ENCODE results near the gene MIX23. TPM values are rescaled to one million over a fixed set of nuclear protein-coding genes. Genes with fewer than 3 reads are reported as not detected.
A peak's percentile ranks its signal among the peaks of the same experiment; 100 is the strongest.

The MIX23 gene
- total RNA-seq, 4 donors from 2014 or later = 11.8 to 30.6 (median 24.2) TPM

DNA sequence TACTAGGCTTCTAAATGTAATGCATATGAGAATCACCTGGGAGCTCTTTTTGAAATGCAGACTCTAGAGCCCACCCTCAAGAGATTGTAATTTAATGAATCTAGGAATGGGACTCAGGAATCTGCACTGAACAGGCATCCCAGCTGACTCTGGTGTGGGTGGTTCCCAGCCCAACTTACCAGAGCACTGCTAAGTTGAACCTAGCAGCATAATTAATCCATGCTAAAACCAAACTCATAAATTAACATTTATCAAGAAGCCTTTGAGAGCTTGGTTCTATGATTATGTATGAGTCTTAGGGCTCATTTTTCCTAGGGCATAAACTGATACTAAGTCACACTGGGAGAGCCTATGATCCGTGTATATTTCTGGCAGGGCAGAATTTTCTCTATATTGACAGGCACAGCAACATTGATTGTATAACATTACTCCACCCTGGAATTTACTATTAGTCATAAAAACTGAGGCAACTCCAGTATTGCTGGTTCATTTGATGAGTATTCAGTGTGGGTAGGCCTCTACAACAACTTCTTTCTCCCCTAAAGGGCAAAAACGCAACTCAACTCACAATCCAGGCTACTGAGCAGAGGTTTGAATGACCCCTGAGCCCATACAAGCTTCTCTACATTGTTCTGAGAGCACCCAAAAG lies 68.7 kb downstream of the MIX23 start:
- 25 to 43% methylated on average over 2 of the region's 2 CpGs for WGBS, 2 donors
- TF ChIP-seq POLR2A (IDR thresholded peaks at IDR 0.05) = peak in 1 of 4 donors; percentile 12
- TF ChIP-seq, protein P1, sequence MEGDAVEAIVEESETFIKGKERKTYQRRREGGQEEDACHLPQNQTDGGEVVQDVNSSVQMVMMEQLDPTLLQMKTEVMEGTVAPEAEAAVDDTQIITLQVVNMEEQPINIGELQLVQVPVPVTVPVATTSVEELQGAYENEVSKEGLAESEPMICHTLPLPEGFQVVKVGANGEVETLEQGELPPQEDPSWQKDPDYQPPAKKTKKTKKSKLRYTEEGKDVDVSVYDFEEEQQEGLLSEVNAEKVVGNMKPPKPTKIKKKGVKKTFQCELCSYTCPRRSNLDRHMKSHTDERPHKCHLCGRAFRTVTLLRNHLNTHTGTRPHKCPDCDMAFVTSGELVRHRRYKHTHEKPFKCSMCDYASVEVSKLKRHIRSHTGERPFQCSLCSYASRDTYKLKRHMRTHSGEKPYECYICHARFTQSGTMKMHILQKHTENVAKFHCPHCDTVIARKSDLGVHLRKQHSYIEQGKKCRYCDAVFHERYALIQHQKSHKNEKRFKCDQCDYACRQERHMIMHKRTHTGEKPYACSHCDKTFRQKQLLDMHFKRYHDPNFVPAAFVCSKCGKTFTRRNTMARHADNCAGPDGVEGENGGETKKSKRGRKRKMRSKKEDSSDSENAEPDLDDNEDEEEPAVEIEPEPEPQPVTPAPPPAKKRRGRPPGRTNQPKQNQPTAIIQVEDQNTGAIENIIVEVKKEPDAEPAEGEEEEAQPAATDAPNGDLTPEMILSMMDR (IDR thresholded peaks at IDR 0.05) = no peak
- H3K9me3 ChIP-seq = peaks cover 0 to under 1% (median 0%) of the 10 kb centered on the region in 3 donors
- H3K4me3 ChIP-seq = no peak overlapping the region
- no peaks in the 10 kb centered on the region for H3K36me3 ChIP-seq
- DNase-seq = no peak
- no peaks in the 10 kb centered on the region for H3K27me3 ChIP-seq
- H3K27ac ChIP-seq = peak overlapping the region; percentile 81 to 93 (median 91)
- peaks cover 20 to 96% (median 34%) of the 10 kb centered on the region in 3 donors for H3K4me1 ChIP-seq
- intact Hi-C loops (cut with DNase I) = no loop called here

DNA sequence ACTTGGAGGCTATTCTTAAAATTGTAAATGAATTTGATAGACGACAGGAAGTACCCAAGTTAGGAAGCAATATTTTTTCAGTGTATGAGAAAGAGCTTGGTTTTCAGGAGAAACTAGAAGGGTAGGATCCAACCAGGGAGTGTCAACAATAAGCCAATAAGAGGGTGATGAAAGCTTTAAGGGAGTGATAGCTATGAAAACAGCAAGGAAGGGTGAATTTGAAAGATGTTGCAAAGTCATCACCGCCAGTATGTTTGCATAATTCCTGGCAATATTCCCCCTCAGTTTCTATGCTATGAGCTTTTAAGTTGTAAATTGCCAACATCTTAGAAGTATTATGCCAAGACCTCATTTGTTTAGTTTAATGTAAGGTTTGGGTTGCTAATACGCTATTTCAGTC lies 69.8 kb downstream of the MIX23 start:
- intact Hi-C loops (cut with DNase I) = no loop called here
- WGBS, 2 donors = 18 to 34% methylated on average over 3 of the region's 3 CpGs
- TF ChIP-seq POLR2A (IDR thresholded peaks at IDR 0.05) = no peak
- TF ChIP-seq, protein P1 (IDR thresholded peaks at IDR 0.05) = no peak
- Histone ChIP-seq H3K4me1 (peaks cover 20 to 96% (median 34%) of the 10 kb centered on the region in 3 donors), H3K4me3 (no peak overlapping the region), H3K27me3 (no peaks in the 10 kb centered on the region), H3K36me3 (no peaks in the 10 kb centered on the region), H3K27ac (peak overlapping the region; percentile 81 to 93 (median 91)), H3K9me3 (no peaks in the 10 kb centered on the region)
- DNase-seq = no peak

DNA sequence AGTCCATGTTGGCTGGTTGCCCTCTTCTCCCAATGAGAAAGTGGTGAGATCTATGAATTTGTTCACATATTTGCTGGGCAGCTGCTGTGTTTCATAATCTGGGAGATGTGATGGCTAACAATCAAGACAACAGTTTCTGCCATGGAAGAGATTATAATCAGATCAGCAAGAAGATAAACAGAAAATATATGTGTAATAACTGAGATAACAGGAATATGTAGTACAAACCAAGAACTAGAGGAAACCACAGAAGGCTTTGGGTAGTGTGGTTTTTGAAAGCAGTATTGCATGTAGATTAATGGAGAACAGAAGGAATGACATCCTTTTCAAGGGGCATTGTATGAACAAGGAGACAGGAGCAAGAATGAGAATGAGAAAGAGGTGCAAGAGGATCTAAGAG lies 70.2 kb downstream of the MIX23 start:
- Histone ChIP-seq H3K27ac (peak overlapping the region; percentile 81 to 93 (median 91)), H3K27me3 (no peaks in the 10 kb centered on the region), H3K4me3 (no peak overlapping the region), H3K4me1 (peaks cover 20 to 96% (median 34%) of the 10 kb centered on the region in 3 donors), H3K36me3 (no peaks in the 10 kb centered on the region), H3K9me3 (no peaks in the 10 kb centered on the region)
- DNase-seq = no peak
- intact Hi-C loops (cut with DNase I) = no loop called here
- TF ChIP-seq POLR2A (IDR thresholded peaks at IDR 0.05) = no peak
- TF ChIP-seq, protein P1 (IDR thresholded peaks at IDR 0.05) = no peak

DNA sequence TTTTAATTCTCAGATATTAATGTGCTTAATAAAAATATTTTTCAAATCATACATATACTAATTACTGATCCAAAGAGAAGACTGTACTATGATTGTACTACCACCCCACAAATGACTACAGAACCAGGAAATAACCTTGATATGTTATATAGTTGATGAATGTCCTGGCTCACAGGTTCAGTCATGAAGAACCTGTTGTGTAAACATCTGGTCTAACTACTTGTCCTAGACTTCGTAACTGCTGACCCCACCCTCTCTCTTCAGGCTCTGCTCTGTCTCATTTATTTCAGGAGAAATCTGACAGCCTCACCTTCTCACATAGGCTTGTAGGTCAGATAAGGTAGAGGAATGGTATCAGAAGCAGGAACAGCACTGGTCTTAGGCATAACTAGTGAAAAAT lies 72.7 kb downstream of the MIX23 start:
- intact Hi-C loops (cut with DNase I) = no loop called here
- Histone ChIP-seq H3K36me3 (no peaks in the 10 kb centered on the region), H3K27me3 (no peaks in the 10 kb centered on the region), H3K27ac (peak overlapping the region; percentile 47 to 93 (median 91)), H3K4me1 (peaks cover 24 to 95% (median 33%) of the 10 kb centered on the region in 3 donors), H3K9me3 (no peaks in the 10 kb centered on the region), H3K4me3 (no peak overlapping the region)
- TF ChIP-seq, protein P1 (IDR thresholded peaks at IDR 0.05) = no peak
- no peak for TF ChIP-seq POLR2A (IDR thresholded peaks at IDR 0.05)
- DNase-seq = no peak
- WGBS, 2 donors = 10 to 33% methylated on average over 1 of the region's 1 CpG

Small RNAs within 50 kb of the gene (small RNA-seq; reads per million reads assigned to genes)
- gene AC083798.1 = 0 reads per million in 4 donors

Other genes starting within 250 kb of the MIX23 start
- under 1 TPM in 1 of 4 donors, not detected in 3; 0.19 TPM for gene CASR, start 199.6 kb downstream of the MIX23 start, total RNA-seq
- 1,000 to 10,000 TPM; 1,851 to 3,432 (median 2,556) TPM for gene CSTA, start 58.0 kb downstream of the MIX23 start, total RNA-seq
- gene FAM162A, start 951 bp upstream of the MIX23 start, total RNA-seq = 10 to 100 TPM; 48.0 to 74.5 (median 61.1) TPM
- gene WDR5B, start 32.8 kb upstream of the MIX23 start, total RNA-seq = 1 to 10 TPM in 3 of 4 donors, under 1 TPM in 1; 0.57 to 4.6 (median 2.1) TPM
- 10 to 100 TPM; 30.0 to 38.1 (median 34.5) TPM for gene KPNA1, start 131.7 kb upstream of the MIX23 start, total RNA-seq
- gene PARP9, start 181.1 kb upstream of the MIX23 start, total RNA-seq = 10 to 100 TPM; 16.6 to 50.0 (median 19.9) TPM
- gene DTX3L, start 181.1 kb upstream of the MIX23 start, total RNA-seq = 10 to 100 TPM; 17.8 to 25.8 (median 19.9) TPM
- gene PARP15, start 194.4 kb upstream of the MIX23 start, total RNA-seq = 1 to 10 TPM in 1 of 4 donors, under 1 TPM in 3; 0.08 to 2.3 (median 0.42) TPM